ENCODE measurements around the gene ZNF57. TPM values are rescaled to one million over a fixed set of nuclear protein-coding genes. Genes with fewer than 3 reads are reported as not detected.
"Not testable (repeated sequence)": the region's sequence is repeated elsewhere in the genome, so short reads cannot be mapped to it uniquely, and the experiment has no call there.

The ZNF57 gene
- total and polyA plus RNA-seq, 10 donors = 2.0 to 3.9 (median 2.8) TPM

DNA sequence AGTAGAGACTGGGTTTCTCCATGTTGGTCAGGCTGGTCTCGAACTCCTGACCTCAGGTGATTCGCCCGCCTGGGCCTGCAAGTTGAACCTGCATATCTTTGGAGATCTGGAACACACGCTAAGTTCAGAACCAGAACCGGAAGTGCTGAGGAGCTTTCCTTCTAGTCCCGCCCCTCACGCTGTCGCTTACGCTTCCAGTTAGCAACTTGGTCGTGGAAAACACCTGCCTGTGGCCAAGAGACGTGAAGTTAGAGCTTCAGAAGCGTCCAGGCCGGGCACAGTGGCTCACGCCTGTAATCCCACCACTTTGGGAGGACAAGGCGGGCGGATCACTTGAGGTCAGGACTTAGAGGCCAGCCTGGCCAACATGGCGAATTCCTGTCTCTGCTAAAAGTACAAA, 15.0 kb upstream of the ZNF57 start:
- peaks cover 0 to 20% (median 3%) of the 10 kb centered on the region in 6 donors for H3K4me1 ChIP-seq
- DNase-seq = no peak
- H3K4me3 ChIP-seq = no peak overlapping the region
- TF ChIP-seq POLR2A (IDR thresholded peaks at IDR 0.05) = no peak
- TF ChIP-seq, protein P1, sequence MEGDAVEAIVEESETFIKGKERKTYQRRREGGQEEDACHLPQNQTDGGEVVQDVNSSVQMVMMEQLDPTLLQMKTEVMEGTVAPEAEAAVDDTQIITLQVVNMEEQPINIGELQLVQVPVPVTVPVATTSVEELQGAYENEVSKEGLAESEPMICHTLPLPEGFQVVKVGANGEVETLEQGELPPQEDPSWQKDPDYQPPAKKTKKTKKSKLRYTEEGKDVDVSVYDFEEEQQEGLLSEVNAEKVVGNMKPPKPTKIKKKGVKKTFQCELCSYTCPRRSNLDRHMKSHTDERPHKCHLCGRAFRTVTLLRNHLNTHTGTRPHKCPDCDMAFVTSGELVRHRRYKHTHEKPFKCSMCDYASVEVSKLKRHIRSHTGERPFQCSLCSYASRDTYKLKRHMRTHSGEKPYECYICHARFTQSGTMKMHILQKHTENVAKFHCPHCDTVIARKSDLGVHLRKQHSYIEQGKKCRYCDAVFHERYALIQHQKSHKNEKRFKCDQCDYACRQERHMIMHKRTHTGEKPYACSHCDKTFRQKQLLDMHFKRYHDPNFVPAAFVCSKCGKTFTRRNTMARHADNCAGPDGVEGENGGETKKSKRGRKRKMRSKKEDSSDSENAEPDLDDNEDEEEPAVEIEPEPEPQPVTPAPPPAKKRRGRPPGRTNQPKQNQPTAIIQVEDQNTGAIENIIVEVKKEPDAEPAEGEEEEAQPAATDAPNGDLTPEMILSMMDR (IDR thresholded peaks at IDR 0.05 in 8 of 11, conservative IDR thresholded peaks at IDR 0.05 in 3 of 11) = no peak
- no peak for TF ChIP-seq POLR2AphosphoS5 (IDR thresholded peaks at IDR 0.05)
- no peaks in the 10 kb centered on the region for H3K27me3 ChIP-seq (replicated peaks in 1 of 7)
- H3K27ac ChIP-seq = no peak overlapping the region
- H3K9me3 ChIP-seq = no peaks in the 10 kb centered on the region
- H3K36me3 ChIP-seq = no peaks in the 10 kb centered on the region
- 84 to 91% (median 87%) methylated on average over 17 of the region's 17 CpGs for WGBS, 5 donors
- intact Hi-C loops (cut with DNase I; ENCODE audit: low total_unique reads) = no loop called here

DNA sequence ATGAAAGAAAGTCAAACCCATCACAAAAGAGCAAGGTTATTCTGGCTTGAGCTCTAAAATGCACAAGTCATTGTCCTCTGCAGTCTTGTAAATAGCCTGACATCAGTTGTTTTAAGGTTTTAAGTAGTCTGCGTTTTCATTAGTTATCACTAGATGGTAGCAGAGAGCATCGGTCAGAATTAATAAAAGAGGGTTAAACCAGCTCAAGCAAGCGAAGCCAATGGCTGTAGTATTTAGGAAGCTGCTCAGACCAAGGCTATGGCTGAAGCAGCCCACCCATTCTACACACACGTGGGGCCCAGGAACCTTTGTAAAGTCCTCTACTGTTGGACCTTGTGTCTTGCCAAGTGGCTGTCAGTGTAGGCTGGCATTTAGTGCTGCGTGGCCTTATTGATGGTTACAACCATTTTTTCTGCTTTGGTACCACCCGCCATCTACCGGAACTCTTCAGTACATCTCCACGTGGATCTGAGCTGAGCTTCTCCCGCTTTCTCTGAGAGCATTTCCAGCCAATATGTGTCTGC, 13.3 kb upstream of the ZNF57 start:
- H3K27me3 ChIP-seq (replicated peaks in 1 of 7) = no peaks in the 10 kb centered on the region
- DNase-seq = no peak

DNA sequence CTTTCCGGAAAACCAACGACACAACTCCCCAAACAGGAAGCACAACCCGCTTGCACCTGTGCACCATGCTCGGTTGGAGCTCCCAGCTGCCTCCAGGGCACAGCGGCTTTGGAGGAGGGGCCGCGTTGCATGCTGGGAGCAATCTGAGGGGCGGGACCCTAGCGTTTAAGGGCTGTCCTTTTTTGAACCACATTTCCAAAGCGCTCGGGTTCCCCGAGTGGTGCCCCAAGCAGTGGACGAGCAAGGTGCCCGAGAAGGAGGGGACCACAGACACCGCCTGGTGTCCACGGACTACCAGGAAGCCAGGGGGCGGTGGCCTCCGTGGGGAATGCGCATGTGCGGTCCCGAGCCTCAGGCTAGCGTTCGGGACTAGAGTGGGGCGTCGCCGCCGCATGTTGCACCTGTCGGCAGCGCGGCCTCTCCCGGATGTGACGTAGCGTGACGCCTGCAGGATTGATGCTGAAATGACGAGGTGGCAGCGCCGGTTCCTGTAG, 11.9 kb upstream of the ZNF57 start:
- peak; percentile 91 for DNase-seq
- H3K4me3 ChIP-seq = peak overlapping the region in 5 of 8 donors; percentile 4 to 55 (median 34)
- intact Hi-C loops (cut with DNase I; ENCODE audit: low total_unique reads) = no loop called here
- no peaks in the 10 kb centered on the region for H3K9me3 ChIP-seq
- peak overlapping the region in 6 of 8 donors; percentile 23 to 75 (median 54) for H3K27ac ChIP-seq
- no peaks in the 10 kb centered on the region for H3K27me3 ChIP-seq (replicated peaks in 1 of 7)
- H3K36me3 ChIP-seq = no peaks in the 10 kb centered on the region
- peaks cover 0 to 20% (median 3%) of the 10 kb centered on the region in 6 donors for H3K4me1 ChIP-seq
- WGBS, 5 donors = 39 to 56% (median 54%) methylated on average over 35 to 37 of the region's 37 CpGs
- TF ChIP-seq POLR2A (IDR thresholded peaks at IDR 0.05) (no peak), POLR2AphosphoS5 (IDR thresholded peaks at IDR 0.05) (peak; percentile 8 to 73 (median 73))

More for the DNA sequence above, 13.3 kb upstream of the ZNF57 start:
- Histone ChIP-seq H3K9me3 (no peaks in the 10 kb centered on the region), H3K27ac (no peak overlapping the region), H3K36me3 (no peaks in the 10 kb centered on the region), H3K4me3 (no peak overlapping the region), H3K4me1 (peaks cover 0 to 20% (median 3%) of the 10 kb centered on the region in 6 donors)
- TF ChIP-seq, protein P1 (IDR thresholded peaks at IDR 0.05 in 8 of 11, conservative IDR thresholded peaks at IDR 0.05 in 3 of 11) = peak in 9 of 11 experiments; percentile 7 to 71 (median 53)
- no peak for TF ChIP-seq POLR2A (IDR thresholded peaks at IDR 0.05)
- 28 to 36% (median 33%) methylated on average over 9 of the region's 9 CpGs for WGBS, 5 donors
- intact Hi-C loops (cut with DNase I; ENCODE audit: low total_unique reads) = no loop called here

DNA sequence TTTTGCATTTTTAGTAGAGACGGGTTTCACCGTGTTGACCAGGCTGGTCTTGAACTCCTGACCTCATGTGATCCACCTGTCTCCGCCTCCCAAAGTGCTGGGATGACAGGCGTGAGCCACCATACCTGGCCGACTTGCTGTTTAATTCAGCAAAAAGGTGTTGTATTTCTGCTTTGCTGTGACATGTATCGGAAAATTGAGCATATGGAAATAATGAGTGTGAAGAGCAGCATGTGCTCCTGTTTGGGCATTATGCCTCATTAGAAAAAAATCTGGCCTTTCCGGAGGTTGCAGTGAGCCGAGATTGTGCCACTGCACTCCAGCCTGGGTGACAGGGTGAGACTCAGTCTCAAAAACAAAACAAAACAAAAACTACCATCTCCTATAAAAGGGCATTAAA, 10.2 kb upstream of the ZNF57 start:
- DNase-seq; H3K36me3 ChIP-seq; intact Hi-C loops (cut with DNase I; ENCODE audit: low total_unique reads); H3K9me3 ChIP-seq; H3K27ac ChIP-seq; H3K27me3 ChIP-seq (replicated peaks in 1 of 7); H3K4me3 ChIP-seq: not testable (repeated sequence)
- H3K4me1 ChIP-seq = peaks cover 0 to 20% (median 3%) of the 10 kb centered on the region in 6 donors
- WGBS, 5 donors = 80 to 89% (median 86%) methylated on average over 8 of the region's 8 CpGs

DNA sequence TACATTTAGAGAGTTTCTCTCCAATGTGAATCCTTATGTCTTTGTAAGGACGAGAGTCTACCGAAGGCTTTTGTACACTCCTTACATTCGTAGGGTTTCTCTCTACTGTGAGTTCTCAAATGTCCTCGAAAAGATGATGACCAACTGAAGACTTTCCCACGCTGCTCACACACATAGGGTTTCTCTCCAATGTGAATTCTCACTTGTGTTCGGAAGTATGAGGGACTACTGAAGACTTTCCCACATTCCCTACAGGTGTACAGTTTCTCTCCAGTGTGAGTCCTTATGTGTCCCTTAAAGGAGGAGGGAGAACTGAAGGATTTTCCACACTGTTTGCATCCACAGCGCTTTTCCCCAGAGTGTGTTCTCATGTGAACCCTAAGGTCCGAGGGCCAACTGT, 4.0 kb upstream of the ZNF57 start:
- DNase-seq = no peak
- no peak overlapping the region for H3K27ac ChIP-seq
- H3K27me3 ChIP-seq (replicated peaks in 1 of 7) = no peaks in the 10 kb centered on the region
- TF ChIP-seq POLR2AphosphoS5 (IDR thresholded peaks at IDR 0.05) = no peak
- no peak for TF ChIP-seq POLR2A (IDR thresholded peaks at IDR 0.05)
- TF ChIP-seq, protein P1 (IDR thresholded peaks at IDR 0.05 in 8 of 11, conservative IDR thresholded peaks at IDR 0.05 in 3 of 11) = no peak
- intact Hi-C loops (cut with DNase I; ENCODE audit: low total_unique reads) = no loop called here
- peaks cover 5 to 21% (median 16%) of the 10 kb centered on the region in 8 donors for H3K9me3 ChIP-seq
- no peak overlapping the region for H3K4me3 ChIP-seq
- peaks cover 4 to 10% (median 5%) of the 10 kb centered on the region in 6 donors for H3K4me1 ChIP-seq
- no peaks in the 10 kb centered on the region for H3K36me3 ChIP-seq
- WGBS, 5 donors = 73 to 85% (median 76%) methylated on average over 8 of the region's 8 CpGs
